Neural progenitor cell (in vitro differentiated cells): ENCODE results near the gene VAT1L. TPM values are rescaled to one million over a fixed set of nuclear protein-coding genes. Genes with fewer than 3 reads are reported as not detected.

Experiments
- DNase-seq: peaks from one replicate; pipeline ENCODE4 v3.0.0-alpha.2; 2016; ENCODE audit warnings: low spot score
- H2AFZ ChIP-seq: fragments of 200-600 bp; sonication (generic); replicated peaks from 2 replicates; pipeline ENCODE4 v1.6.1; 2016; ENCODE audit warnings: antibody characterized with exemption
- H3F3A ChIP-seq: fragments of 200-600 bp; sonication (generic); 2 replicates; pipeline ENCODE4 v1.6.1; 2016; ENCODE audit warnings: antibody characterized with exemption, low read depth
- H3K27ac ChIP-seq: fragments of 200-600 bp; sonication (generic); 2 replicates; pipeline ENCODE4 v1.5.1; 2016; ENCODE audit warnings: mild to moderate bottlenecking
- H3K27me3 ChIP-seq: fragments of 200-600 bp; sonication (generic); 2 replicates; pipeline ENCODE4 v1.6.1; 2016; ENCODE audit warnings: mild to moderate bottlenecking, moderate library complexity
- H3K36me3 ChIP-seq: fragments of 200-600 bp; sonication (generic); 2 replicates; pipeline ENCODE4 v1.5.1; 2016
- H3K4me1 ChIP-seq: fragments of 200-600 bp; sonication (generic); 2 replicates; pipeline ENCODE4 v1.6.1; 2016; ENCODE audit warnings: mixed run types
- H3K4me2 ChIP-seq: fragments of 200-600 bp; sonication (generic); 2 replicates; pipeline ENCODE4 v1.6.1; 2016
- H3K4me3 ChIP-seq: fragments of 200-600 bp; sonication (generic); 2 replicates; pipeline ENCODE4 v1.5.1; 2016
- H3K79me2 ChIP-seq: fragments of 200-600 bp; sonication (generic); 2 replicates; pipeline ENCODE4 v1.6.1; 2016; ENCODE audit warnings: low read depth
- H3K9ac ChIP-seq: fragments of 200-600 bp; sonication (generic); 2 replicates; pipeline ENCODE4 v1.6.1; 2016
- H3K9me3 ChIP-seq: fragments of 200-600 bp; sonication (generic); 2 replicates; pipeline ENCODE4 v1.5.1; 2016; ENCODE audit warnings: low read depth
- H4K20me1 ChIP-seq: fragments of 200-600 bp; sonication (generic); 2 replicates; pipeline ENCODE4 v1.6.1; 2016; ENCODE audit warnings: low read depth
- H3K27ac Mint-ChIP-seq: 3 replicates; pipeline ENCODE4 v1.8.0; 2021; ENCODE audit warnings: mixed read lengths
- H3K27me3 Mint-ChIP-seq: 2 replicates; pipeline ENCODE4 v1.8.0; 2022; ENCODE audit warnings: low read depth, mild to moderate bottlenecking, inconsistent platforms, moderate library complexity, mixed read lengths; ENCODE audit not compliant: insufficient read depth
- H3K36me3 Mint-ChIP-seq: 3 replicates; pipeline ENCODE4 v1.8.0; 2021; ENCODE audit warnings: mixed read lengths
- H3K4me1 Mint-ChIP-seq: 3 replicates; pipeline ENCODE4 v1.8.0; 2021; ENCODE audit warnings: mixed read lengths
- H3K4me3 Mint-ChIP-seq: 3 replicates; pipeline ENCODE4 v1.8.0; 2021; ENCODE audit warnings: mild to moderate bottlenecking, moderate library complexity, mixed read lengths
- H3K9me3 Mint-ChIP-seq: 3 replicates; pipeline ENCODE4 v1.8.0; 2020; ENCODE audit warnings: mixed read lengths
- CTCF ChIP-seq: fragments of 200-600 bp; sonication (generic); IDR thresholded peaks from 2 replicates; pipeline ENCODE4 v1.5.1; 2017; ENCODE audit warnings: antibody characterized with exemption, mild to moderate bottlenecking
- EZH2 ChIP-seq: fragments of 200-600 bp; sonication (generic); IDR thresholded peaks from 2 replicates; pipeline ENCODE4 v1.6.1; 2017; ENCODE audit warnings: antibody characterized with exemption, mild to moderate bottlenecking, moderate library complexity
- EZH2phosphoT487 ChIP-seq: fragments of 200-600 bp; sonication (generic); IDR thresholded peaks from 2 replicates; pipeline ENCODE4 v1.6.1; 2017; ENCODE audit warnings: antibody characterized with exemption
- total RNA-seq: library from RNA; depleted of rRNA; stranded (reverse); fragments of >200 nt; gene quantifications from 2 replicates; pipeline ENCODE4 v1.2.3, GENCODE V29; 2015; ENCODE audit warnings: low replicate concordance

Gene VAT1L
- total RNA-seq, 1 donor from 2014 or later: 43.2 TPM

GRCh38 chr16:77939968-77940367 lies 151.6 kb downstream of the VAT1L start:
- Histone ChIP-seq H2AFZ (no peak overlapping the region), H3K9ac (no peak overlapping the region), H3K27ac (no peak overlapping the region), H3K4me3 (no peak overlapping the region), H3K36me3 (no peaks in the 10 kb centered on the region), H3K79me2 (no peaks in the 10 kb centered on the region), H3K4me1 (no peaks in the 10 kb centered on the region), H4K20me1 (no peaks in the 10 kb centered on the region), H3K4me2 (no peak overlapping the region), H3F3A (no peaks in the 10 kb centered on the region), H3K27me3 (no peaks in the 10 kb centered on the region), H3K9me3 (no peaks in the 10 kb centered on the region)
- no peak for TF ChIP-seq CTCF
- TF ChIP-seq EZH2: no peak
- TF ChIP-seq EZH2phosphoT487: no peak
- no peak overlapping the region for H3K4me3 Mint-ChIP-seq
- H3K27ac Mint-ChIP-seq: no peak overlapping the region
- peaks cover 49% of the 10 kb centered on the region for H3K36me3 Mint-ChIP-seq
- H3K4me1 Mint-ChIP-seq: peaks cover 26% of the 10 kb centered on the region
- H3K9me3 Mint-ChIP-seq: peaks cover 32% of the 10 kb centered on the region
- no peaks in the 10 kb centered on the region for H3K27me3 Mint-ChIP-seq
- no peak for DNase-seq

- no peak for TF ChIP-seq EZH2phosphoT487
- no peak for TF ChIP-seq EZH2
- no peak for TF ChIP-seq CTCF
- Mint-ChIP-seq H3K27ac (peak overlapping the region; percentile 37), H3K4me1 (peaks cover 44% of the 10 kb centered on the region), H3K27me3 (peaks cover 3% of the 10 kb centered on the region), H3K36me3 (peaks cover 24% of the 10 kb centered on the region), H3K9me3 (peaks cover 19% of the 10 kb centered on the region), H3K4me3 (no peak overlapping the region)
- Histone ChIP-seq H4K20me1 (no peaks in the 10 kb centered on the region), H3K27ac (no peak overlapping the region), H2AFZ (no peak overlapping the region), H3K9me3 (no peaks in the 10 kb centered on the region), H3K9ac (no peak overlapping the region), H3K79me2 (no peaks in the 10 kb centered on the region), H3K27me3 (no peaks in the 10 kb centered on the region), H3K4me1 (no peaks in the 10 kb centered on the region), H3K36me3 (no peaks in the 10 kb centered on the region), H3K4me2 (no peak overlapping the region), H3F3A (no peaks in the 10 kb centered on the region), H3K4me3 (no peak overlapping the region)
- DNase-seq: no peak
Observed at GRCh38 chr16:77943801-77944200, 155.4 kb downstream of the VAT1L start.

DNA sequence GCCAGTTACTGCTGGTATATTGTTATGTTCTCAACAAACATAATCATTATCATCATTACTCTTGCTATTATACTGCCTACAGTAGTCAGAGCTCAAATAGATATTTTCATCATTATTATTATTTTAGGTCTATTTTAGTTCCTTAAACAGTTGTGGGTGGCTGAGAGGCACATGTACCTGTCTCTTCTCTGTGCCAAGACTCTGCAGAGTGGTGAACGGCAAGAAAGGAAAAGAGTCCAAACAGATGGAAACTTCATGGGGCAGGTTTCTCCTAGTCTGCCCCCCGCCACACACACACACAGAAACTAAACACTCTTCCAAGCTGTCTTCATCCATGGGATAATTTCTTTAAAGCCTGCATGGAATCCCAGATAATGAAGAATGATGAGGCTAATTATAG lies 156.3 kb downstream of the VAT1L start:
- Mint-ChIP-seq H3K27me3 (peaks cover 3% of the 10 kb centered on the region), H3K27ac (no peak overlapping the region)

More for the DNA sequence above, 156.3 kb downstream of the VAT1L start:
- H3K27ac ChIP-seq: no peak overlapping the region
- no peak overlapping the region for H2AFZ ChIP-seq
- no peak overlapping the region for H3K4me3 ChIP-seq
- no peak overlapping the region for H3K4me2 ChIP-seq
- TF ChIP-seq CTCF (no peak), EZH2phosphoT487 (no peak), EZH2 (no peak)
- Mint-ChIP-seq H3K36me3 (peaks cover 20% of the 10 kb centered on the region), H3K4me1 (peaks cover 46% of the 10 kb centered on the region), H3K9me3 (peaks cover 16% of the 10 kb centered on the region), H3K4me3 (no peak overlapping the region)
- no peaks in the 10 kb centered on the region for H3F3A ChIP-seq
- H4K20me1 ChIP-seq: no peaks in the 10 kb centered on the region
- H3K9ac ChIP-seq: no peak overlapping the region
- H3K27me3 ChIP-seq: no peaks in the 10 kb centered on the region
- no peaks in the 10 kb centered on the region for H3K79me2 ChIP-seq
- H3K9me3 ChIP-seq: no peaks in the 10 kb centered on the region
- no peaks in the 10 kb centered on the region for H3K36me3 ChIP-seq
- no peaks in the 10 kb centered on the region for H3K4me1 ChIP-seq
- DNase-seq: no peak
